ENCODE measurements around the gene ADAMTS17.

Gene ADAMTS17

DNA sequence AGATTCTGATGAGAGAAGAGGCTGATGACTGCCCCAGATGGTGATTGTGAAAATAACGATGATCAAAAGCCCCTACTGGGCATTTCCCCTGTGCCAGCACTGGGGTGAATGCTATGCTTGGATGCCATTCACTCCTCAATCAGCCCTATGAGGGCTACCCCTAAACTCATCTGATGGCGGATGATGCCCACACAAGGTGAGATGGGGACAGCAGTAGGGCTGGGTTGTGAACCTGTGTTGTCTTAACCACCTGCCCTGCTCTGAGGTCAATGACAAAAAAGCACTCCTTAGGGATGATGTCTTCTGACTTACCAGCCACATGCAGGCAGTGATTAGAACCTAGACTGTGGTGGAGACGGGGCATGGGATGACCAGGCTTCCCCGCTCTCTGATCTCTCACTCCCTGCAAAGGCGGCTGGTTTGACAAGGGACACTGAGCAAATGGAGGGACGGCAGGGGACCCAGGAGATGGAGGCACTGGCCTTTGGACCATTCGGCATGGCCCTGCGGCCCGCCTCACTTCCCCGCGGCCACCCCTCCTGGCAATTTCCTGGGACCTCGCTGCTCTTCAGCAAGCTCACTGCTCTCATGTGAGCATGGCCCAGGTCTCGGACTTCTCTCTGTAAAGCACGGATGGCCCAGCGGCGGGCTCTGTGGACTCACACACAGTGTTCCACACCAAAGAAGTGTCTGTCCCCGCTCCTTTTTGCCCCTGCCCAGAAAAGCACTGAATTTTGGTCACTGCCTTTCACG is 357.1 kb downstream of the ADAMTS17 start:
- in situ Hi-C loops (cut with MboI; ENCODE audit: low sequenced_read_pairs, unreplicated experiment): no loop called here
- TF ChIP-seq, protein P1, sequence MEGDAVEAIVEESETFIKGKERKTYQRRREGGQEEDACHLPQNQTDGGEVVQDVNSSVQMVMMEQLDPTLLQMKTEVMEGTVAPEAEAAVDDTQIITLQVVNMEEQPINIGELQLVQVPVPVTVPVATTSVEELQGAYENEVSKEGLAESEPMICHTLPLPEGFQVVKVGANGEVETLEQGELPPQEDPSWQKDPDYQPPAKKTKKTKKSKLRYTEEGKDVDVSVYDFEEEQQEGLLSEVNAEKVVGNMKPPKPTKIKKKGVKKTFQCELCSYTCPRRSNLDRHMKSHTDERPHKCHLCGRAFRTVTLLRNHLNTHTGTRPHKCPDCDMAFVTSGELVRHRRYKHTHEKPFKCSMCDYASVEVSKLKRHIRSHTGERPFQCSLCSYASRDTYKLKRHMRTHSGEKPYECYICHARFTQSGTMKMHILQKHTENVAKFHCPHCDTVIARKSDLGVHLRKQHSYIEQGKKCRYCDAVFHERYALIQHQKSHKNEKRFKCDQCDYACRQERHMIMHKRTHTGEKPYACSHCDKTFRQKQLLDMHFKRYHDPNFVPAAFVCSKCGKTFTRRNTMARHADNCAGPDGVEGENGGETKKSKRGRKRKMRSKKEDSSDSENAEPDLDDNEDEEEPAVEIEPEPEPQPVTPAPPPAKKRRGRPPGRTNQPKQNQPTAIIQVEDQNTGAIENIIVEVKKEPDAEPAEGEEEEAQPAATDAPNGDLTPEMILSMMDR (IDR thresholded peaks at IDR 0.05; ENCODE audit: borderline replicate concordance, control extremely low read depth, extremely low read depth, insufficient read depth, missing control alignments): no peak
- no peak for DNase-seq (ENCODE audit: low spot score)

DNA sequence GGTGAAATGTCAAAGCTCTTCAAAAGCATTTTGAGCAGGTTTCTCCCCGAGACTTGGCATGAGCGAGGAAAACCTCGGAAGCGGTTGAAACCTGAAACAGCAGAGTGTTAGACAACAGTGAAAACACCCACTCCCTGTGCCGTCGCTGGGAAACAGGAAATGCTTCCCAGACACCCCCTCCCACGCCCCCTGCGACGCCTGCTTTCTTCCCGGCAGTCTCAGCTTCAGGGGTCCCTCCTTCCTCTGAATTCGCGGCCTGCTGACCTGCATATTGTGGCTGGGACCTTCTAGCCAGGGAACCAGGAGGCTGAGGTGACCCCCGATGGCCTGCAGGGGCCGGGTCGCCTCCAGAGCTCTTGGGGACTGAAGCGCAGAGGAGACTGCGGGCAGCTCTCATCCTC is 357.9 kb downstream of the ADAMTS17 start:
- in situ Hi-C loops (cut with MboI; ENCODE audit: low sequenced_read_pairs, unreplicated experiment): no loop called here
- TF ChIP-seq, protein P1 (IDR thresholded peaks at IDR 0.05; ENCODE audit: borderline replicate concordance, control extremely low read depth, extremely low read depth, insufficient read depth, missing control alignments): no peak
- no peak for DNase-seq (ENCODE audit: low spot score)

DNA sequence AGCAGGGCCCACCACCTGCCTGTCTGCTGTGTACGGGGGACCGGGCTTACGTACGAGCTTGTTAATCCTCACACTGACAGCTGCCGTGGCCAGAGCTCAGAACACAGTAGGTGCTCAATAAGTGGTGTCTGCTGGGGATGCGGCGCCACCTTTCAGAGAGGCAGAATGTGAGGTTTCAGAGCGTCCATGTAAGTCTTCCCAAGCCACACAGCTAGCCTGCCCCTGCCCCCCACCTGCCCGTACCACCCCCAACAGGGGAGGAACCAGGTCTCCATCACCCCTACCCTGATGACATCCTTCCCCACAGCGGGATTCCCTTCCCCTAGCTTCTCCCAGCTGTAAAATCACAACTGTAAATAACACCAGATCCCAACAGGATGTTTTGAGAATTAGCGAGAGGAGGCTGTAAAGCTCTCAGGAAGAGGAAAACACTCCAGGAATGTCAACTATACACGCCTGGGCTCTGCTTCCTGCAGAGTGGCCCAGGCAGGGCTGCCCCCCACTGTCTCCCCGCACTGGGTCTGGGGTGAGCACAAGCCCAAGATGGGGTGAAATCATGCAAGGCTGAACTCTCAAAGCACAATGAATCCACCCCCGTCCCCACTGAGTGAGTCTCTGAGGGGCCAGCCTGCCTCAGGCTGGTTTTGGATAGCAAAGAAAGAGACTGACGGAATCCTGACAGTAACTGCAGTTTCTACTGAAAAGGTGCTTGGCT is 358.4 kb downstream of the ADAMTS17 start:
- TF ChIP-seq, protein P1 (IDR thresholded peaks at IDR 0.05; ENCODE audit: borderline replicate concordance, control extremely low read depth, extremely low read depth, insufficient read depth, missing control alignments): no peak
- DNase-seq (ENCODE audit: low spot score): no peak
- in situ Hi-C loops (cut with MboI; ENCODE audit: low sequenced_read_pairs, unreplicated experiment): no loop called here

DNA sequence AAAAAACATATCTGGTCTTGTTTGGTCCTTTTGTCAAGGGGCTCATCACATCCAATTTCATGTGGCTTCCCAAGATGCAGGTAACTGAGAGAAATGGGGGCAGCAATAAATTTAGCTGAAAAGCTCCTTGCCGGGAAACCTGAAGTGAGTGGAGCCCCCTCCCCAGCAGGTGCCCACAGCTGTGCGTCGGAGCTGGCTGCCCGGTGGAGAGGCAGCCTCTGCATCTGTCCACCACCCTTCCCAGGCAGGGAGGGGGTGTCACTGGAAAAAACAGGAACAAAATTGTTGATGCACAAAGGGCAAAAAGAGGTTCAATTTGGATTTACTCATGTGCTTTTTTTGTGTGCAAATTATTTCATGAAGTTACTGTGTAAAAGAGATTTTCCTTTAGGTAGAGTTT is 359.1 kb downstream of the ADAMTS17 start:
- TF ChIP-seq, protein P1 (IDR thresholded peaks at IDR 0.05; ENCODE audit: borderline replicate concordance, control extremely low read depth, extremely low read depth, insufficient read depth, missing control alignments): no peak
- in situ Hi-C loops (cut with MboI; ENCODE audit: low sequenced_read_pairs, unreplicated experiment): no loop called here
- DNase-seq (ENCODE audit: low spot score): no peak

DNA sequence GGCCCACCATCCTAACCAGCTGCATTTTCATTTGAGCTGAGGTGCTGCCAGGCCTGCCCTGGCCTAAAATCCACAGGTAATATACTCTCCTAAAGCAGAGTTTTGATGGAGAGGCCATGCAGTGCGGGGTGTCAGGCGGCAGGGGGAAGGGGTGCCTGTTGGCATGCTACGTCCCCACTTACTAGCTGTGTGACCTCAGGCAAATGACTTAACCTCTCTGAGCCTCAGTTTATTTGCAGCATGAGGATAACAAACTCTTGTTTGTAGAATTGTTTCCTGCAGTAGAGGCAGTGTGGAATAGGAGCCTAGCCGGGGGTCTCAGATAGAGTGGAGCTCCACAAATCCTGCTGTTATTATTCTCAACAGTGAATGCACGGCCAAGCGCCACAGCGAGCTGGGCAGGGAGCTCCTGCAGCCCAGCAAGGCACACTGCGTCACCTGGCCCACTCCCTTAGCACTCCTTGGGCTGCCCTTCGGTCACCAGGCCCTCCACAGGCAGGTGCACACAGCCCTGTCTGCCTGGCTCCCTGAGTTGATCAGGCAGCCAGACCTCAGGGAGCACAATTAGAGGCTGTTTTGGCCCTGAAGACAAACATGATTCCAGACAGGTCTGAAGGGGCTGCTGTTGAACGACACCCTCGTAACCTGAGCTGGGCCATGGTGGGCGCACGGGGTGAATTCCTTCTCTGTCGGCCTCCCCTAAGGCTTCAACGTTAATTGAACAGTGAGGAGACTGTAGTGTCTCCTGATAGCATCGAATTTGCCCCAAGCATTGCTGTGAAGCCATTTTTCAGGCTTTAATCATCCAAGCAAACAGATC is 359.7 kb downstream of the ADAMTS17 start:
- no peak for DNase-seq (ENCODE audit: low spot score)
- in situ Hi-C loops (cut with MboI; ENCODE audit: low sequenced_read_pairs, unreplicated experiment): no loop called here
- TF ChIP-seq, protein P1 (IDR thresholded peaks at IDR 0.05; ENCODE audit: borderline replicate concordance, control extremely low read depth, extremely low read depth, insufficient read depth, missing control alignments): no peak

DNA sequence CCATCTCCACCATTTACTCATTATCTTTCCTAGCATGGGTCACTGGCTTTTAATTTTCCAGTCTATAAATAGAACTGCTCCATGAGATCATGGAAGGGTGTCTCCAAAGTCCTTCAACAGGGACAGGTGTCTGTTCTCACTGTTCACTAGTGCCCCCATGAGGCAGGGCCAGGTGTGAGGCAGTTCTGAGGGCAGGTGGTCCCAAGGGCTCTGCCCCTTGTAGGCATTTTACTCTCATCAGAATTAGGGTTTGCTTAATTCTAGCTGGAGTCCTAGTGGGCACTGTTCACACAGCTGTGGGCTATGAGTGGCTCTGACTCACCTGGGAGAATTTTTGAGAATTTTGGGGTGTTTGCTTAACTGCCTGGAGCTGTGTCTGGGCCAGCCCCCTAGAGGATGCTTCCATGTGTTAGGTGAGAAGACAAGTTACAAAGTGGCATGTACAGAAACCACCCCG is 360.6 kb downstream of the ADAMTS17 start:
- in situ Hi-C loops (cut with MboI; ENCODE audit: low sequenced_read_pairs, unreplicated experiment): no loop called here
- TF ChIP-seq, protein P1 (IDR thresholded peaks at IDR 0.05; ENCODE audit: borderline replicate concordance, control extremely low read depth, extremely low read depth, insufficient read depth, missing control alignments): no peak
- no peak for DNase-seq (ENCODE audit: low spot score)

Data from GM13976 (cell line).